Suprapubic skin (tissue), 4 donors: ENCODE data around the gene GIGYF1. TPM values are rescaled to one million over a fixed set of nuclear protein-coding genes. Genes with fewer than 3 reads are reported as not detected.
"Not testable (repeated sequence)": the region's sequence is repeated elsewhere in the genome, so short reads cannot be mapped to it uniquely, and the experiment has no call there.

Experiments used
- DNase-seq, 2 donors: peaks; one replicate each; pipeline ENCODE4 v3.0.0-alpha.2; 2019; ENCODE audit warnings: low spot score in 2 of 2
- H3K27ac ChIP-seq: fragments of 200-600 bp; sonication (generic); one replicate; pipeline ENCODE4 v1.5.1; 2019
- H3K27me3 ChIP-seq: fragments of 200-600 bp; sonication (generic); one replicate; pipeline ENCODE4 v1.5.1; 2019
- H3K36me3 ChIP-seq: fragments of 200-600 bp; sonication (generic); one replicate; pipeline ENCODE4 v1.5.1; 2019
- H3K4me1 ChIP-seq: fragments of 200-600 bp; sonication (generic); one replicate; pipeline ENCODE4 v1.5.1; 2019
- H3K4me3 ChIP-seq: fragments of 200-600 bp; sonication (generic); one replicate; pipeline ENCODE4 v1.5.1; 2019; ENCODE audit warnings: mild to moderate bottlenecking
- H3K9me3 ChIP-seq: fragments of 200-600 bp; sonication (generic); one replicate; pipeline ENCODE4 v1.5.1; 2019
- CTCF ChIP-seq, 2 donors: fragments of 200-600 bp in 1 of 2; fragments of 450-650 bp in 1 of 2; sonication (generic) in 1 of 2; IDR thresholded peaks; one replicate each; pipeline ENCODE4 v1.5.1; 2016 to 2019; ENCODE audit warnings: antibody characterized with exemption in 2 of 2, mild to moderate bottlenecking in 1 of 2, moderate library complexity in 1 of 2
- EP300 ChIP-seq: sonication (generic); formaldehyde crosslinking; IDR thresholded peaks from one replicate; pipeline ENCODE4 v1.6.1; 2017; ENCODE audit warnings: antibody characterized with exemption
- POLR2A ChIP-seq, 2 donors: fragments of 450-650 bp; IDR thresholded peaks; one replicate each; pipeline ENCODE4 v1.6.1; 2017; ENCODE audit warnings: antibody characterized with exemption in 2 of 2, mild to moderate bottlenecking in 2 of 2, moderate library complexity in 2 of 2
- POLR2AphosphoS5 ChIP-seq, 3 donors: sonication (generic); formaldehyde crosslinking; IDR thresholded peaks; one replicate each; pipeline ENCODE4 v1.6.1; 2017; ENCODE audit warnings: antibody characterized with exemption in 3 of 3
- WGBS: methylation state at CpG from one replicate; pipeline ENCODE4 v1.1.5; 2018; 5-methylcytosine and 5-hydroxymethylcytosine counted together
- total RNA-seq, 4 donors: library from RNA; depleted of rRNA; stranded (reverse); fragments of >200 nt; gene quantifications; one replicate each; pipeline ENCODE4 v1.1.0, GENCODE V29; 2016

The GIGYF1 gene
- total RNA-seq, 4 donors from 2014 or later, result 29.0 to 91.6 (median 40.7) TPM

GRCh38 chr7:100731937-100732636 is 38.0 kb upstream of the GIGYF1 start:
- H3K27ac ChIP-seq, result no peak overlapping the region
- DNase-seq, result no peak
- H3K9me3 ChIP-seq, result no peaks in the 10 kb centered on the region
- H3K4me1 ChIP-seq, result peaks cover 7% of the 10 kb centered on the region
- no peak overlapping the region for H3K4me3 ChIP-seq
- H3K36me3 ChIP-seq, result no peaks in the 10 kb centered on the region
- 85% methylated on average over 11 of the region's 11 CpGs for WGBS
- TF ChIP-seq POLR2AphosphoS5 (IDR thresholded peaks at IDR 0.05) (no peak), EP300 (no peak), CTCF (IDR thresholded peaks at IDR 0.05) (no peak)
- no peaks in the 10 kb centered on the region for H3K27me3 ChIP-seq

- no peak for TF ChIP-seq CTCF (IDR thresholded peaks at IDR 0.05)
- TF ChIP-seq POLR2AphosphoS5 (IDR thresholded peaks at IDR 0.05), result no peak
- TF ChIP-seq POLR2A (IDR thresholded peaks at IDR 0.05), result no peak
- no peak for TF ChIP-seq EP300
- Histone ChIP-seq H3K4me1 (peaks cover 14% of the 10 kb centered on the region), H3K27me3 (no peaks in the 10 kb centered on the region), H3K36me3 (no peaks in the 10 kb centered on the region), H3K9me3 (no peaks in the 10 kb centered on the region), H3K4me3 (no peak overlapping the region), H3K27ac (no peak overlapping the region)
- 29% methylated on average over 3 of the region's 3 CpGs for WGBS
- DNase-seq, result no peak
These were observed 36.2 kb upstream of the GIGYF1 start for GRCh38 chr7:100730136-100730800.

DNA sequence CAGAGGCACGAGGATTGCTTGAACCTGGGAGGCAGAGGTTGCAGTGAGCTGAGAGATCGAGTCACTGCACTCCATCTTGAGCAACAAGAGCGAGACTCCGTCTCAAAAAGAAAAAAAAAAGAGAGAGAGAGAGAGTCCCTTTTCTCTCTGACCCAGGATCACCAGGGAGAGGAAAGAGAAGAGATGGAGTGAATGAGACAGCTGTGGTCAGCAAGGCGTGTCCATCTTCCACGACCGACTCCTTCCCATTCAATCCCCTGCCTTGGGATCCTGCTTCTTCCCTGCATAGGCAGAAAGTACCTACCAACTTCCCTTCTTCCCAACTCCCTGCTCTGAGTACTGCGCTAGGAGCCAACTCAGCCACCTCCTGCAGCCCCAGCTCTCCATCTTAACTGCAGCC is 34.1 kb upstream of the GIGYF1 start:
- no peak overlapping the region for H3K4me3 ChIP-seq
- TF ChIP-seq EP300 (no peak), CTCF (IDR thresholded peaks at IDR 0.05) (no peak), POLR2A (IDR thresholded peaks at IDR 0.05) (no peak)
- 86% methylated on average over 8 of the region's 8 CpGs for WGBS
- H3K27ac ChIP-seq, result no peak overlapping the region
- DNase-seq, result no peak
- no peaks in the 10 kb centered on the region for H3K9me3 ChIP-seq
- H3K36me3 ChIP-seq, result no peaks in the 10 kb centered on the region
- H3K4me1 ChIP-seq, result peaks cover 17% of the 10 kb centered on the region
- H3K27me3 ChIP-seq, result no peaks in the 10 kb centered on the region

- TF ChIP-seq EP300 (no peak), CTCF (IDR thresholded peaks at IDR 0.05) (no peak), POLR2A (IDR thresholded peaks at IDR 0.05) (no peak), POLR2AphosphoS5 (IDR thresholded peaks at IDR 0.05) (no peak)
- Histone ChIP-seq H3K36me3 (no peaks in the 10 kb centered on the region), H3K4me1 (peaks cover 17% of the 10 kb centered on the region), H3K27ac (no peak overlapping the region), H3K27me3 (peaks cover 5% of the 10 kb centered on the region), H3K4me3 (no peak overlapping the region), H3K9me3 (no peaks in the 10 kb centered on the region)
- DNase-seq, result no peak
- WGBS, result 35% methylated on average over 12 of the region's 12 CpGs
These were observed 33.1 kb upstream of the GIGYF1 start for GRCh38 chr7:100726996-100727761.

GRCh38 chr7:100724364-100724763 is 30.3 kb upstream of the GIGYF1 start:
- not testable (repeated sequence) for H3K27ac ChIP-seq, H3K9me3 ChIP-seq, H3K36me3 ChIP-seq, H3K4me3 ChIP-seq, DNase-seq
- peaks cover 30% of the 10 kb centered on the region for H3K27me3 ChIP-seq
- peaks cover 30% of the 10 kb centered on the region for H3K4me1 ChIP-seq
- WGBS, result 97% methylated on average over 2 of the region's 2 CpGs
